Lower leg skin (tissue), 4 donors: Measurements from ENCODE around the gene SUGCT. TPM values are rescaled to one million over a fixed set of nuclear protein-coding genes. Genes with fewer than 3 reads are reported as not detected.
"Not testable (repeated sequence)": the region's sequence is repeated elsewhere in the genome, so short reads cannot be mapped to it uniquely, and the experiment has no call there.

Experiments
- DNase-seq, 2 donors: peaks; one replicate each; pipeline ENCODE4 v3.0.0-alpha.2; 2019; ENCODE audit warnings: low spot score in 2 of 2
- H3K4me3 ChIP-seq: fragments of 200-600 bp; sonication (generic); 2 replicates; pipeline ENCODE4 v1.5.1; 2017; ENCODE audit warnings: mild to moderate bottlenecking, low read depth; ENCODE audit not compliant: poor library complexity, severe bottlenecking
- POLR2A ChIP-seq, 2 donors: fragments of 450-650 bp; IDR thresholded peaks; one replicate each; pipeline ENCODE4 v1.6.1; 2016 to 2017; ENCODE audit warnings: antibody characterized with exemption in 2 of 2, mild to moderate bottlenecking in 1 of 2, moderate library complexity in 1 of 2
- WGBS, 2 donors: methylation state at CpG; one replicate each; pipeline ENCODE4 v1.1.5; 2018; 5-methylcytosine and 5-hydroxymethylcytosine counted together
- intact Hi-C: fragments of 100-400 bp; cut with DNase I; formaldehyde crosslinking; loops from one replicate; pipeline ENCODE4 v1.15.0; 2023; ENCODE audit warnings: low total_unique reads
- total RNA-seq, 4 donors: library from RNA; depleted of rRNA; stranded (reverse); fragments of >200 nt; gene quantifications; one replicate each; pipeline ENCODE4 v1.1.0, GENCODE V29; 2016
- TF ChIP-seq, protein P1 (sequence below), 3 donors: fragments of 450-650 bp; IDR thresholded peaks; one replicate each; pipeline ENCODE4 v1.5.1; 2016; ENCODE audit warnings: antibody characterized with exemption in 3 of 3, mild to moderate bottlenecking in 3 of 3, moderate library complexity in 2 of 3

Gene SUGCT
- total RNA-seq, 4 donors from 2014 or later: 0.49 to 1.6 (median 0.59) TPM; not detected in 1

- WGBS, 2 donors: 6% methylated on average over 15 to 17 of the region's 17 CpGs
- DNase-seq: peak in 1 of 2 donors; percentile 89
- H3K4me3 ChIP-seq: peak overlapping the region; percentile 93
- intact Hi-C loops: no loop called here
- TF ChIP-seq, protein P1, sequence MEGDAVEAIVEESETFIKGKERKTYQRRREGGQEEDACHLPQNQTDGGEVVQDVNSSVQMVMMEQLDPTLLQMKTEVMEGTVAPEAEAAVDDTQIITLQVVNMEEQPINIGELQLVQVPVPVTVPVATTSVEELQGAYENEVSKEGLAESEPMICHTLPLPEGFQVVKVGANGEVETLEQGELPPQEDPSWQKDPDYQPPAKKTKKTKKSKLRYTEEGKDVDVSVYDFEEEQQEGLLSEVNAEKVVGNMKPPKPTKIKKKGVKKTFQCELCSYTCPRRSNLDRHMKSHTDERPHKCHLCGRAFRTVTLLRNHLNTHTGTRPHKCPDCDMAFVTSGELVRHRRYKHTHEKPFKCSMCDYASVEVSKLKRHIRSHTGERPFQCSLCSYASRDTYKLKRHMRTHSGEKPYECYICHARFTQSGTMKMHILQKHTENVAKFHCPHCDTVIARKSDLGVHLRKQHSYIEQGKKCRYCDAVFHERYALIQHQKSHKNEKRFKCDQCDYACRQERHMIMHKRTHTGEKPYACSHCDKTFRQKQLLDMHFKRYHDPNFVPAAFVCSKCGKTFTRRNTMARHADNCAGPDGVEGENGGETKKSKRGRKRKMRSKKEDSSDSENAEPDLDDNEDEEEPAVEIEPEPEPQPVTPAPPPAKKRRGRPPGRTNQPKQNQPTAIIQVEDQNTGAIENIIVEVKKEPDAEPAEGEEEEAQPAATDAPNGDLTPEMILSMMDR (IDR thresholded peaks at IDR 0.05): no peak
Observed at GRCh38 chr7:40135317-40135610, 459 bp downstream of the SUGCT start.

DNA sequence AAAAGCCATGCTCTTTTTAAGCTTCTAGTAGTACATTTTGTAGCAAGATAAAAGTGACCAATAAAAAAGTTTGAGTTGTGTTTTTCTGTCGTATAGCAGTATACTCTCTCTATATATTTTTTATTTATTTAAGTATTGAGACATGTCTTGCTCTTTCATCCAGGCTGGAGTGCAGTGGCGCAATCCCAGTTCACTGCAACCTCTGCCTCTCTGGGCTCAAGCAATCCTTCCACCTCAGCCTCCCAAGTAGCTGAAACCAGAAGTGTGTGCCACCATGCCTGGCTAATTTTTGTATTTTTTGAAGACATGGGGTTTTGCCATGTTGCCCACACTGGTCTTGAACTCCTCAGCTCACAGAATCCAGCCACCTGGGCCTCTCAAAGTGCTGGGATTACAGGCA, 2.8 kb downstream of the SUGCT start:
- TF ChIP-seq POLR2A (IDR thresholded peaks at IDR 0.05): no peak

GRCh38 chr7:40138973-40139372, 4.2 kb downstream of the SUGCT start:
- TF ChIP-seq POLR2A (IDR thresholded peaks at IDR 0.05): no peak
- TF ChIP-seq, protein P1 (IDR thresholded peaks at IDR 0.05): no peak
- no peak for DNase-seq
- no peak overlapping the region for H3K4me3 ChIP-seq
- WGBS, 2 donors: 92 to 96% methylated on average over 5 of the region's 5 CpGs
- intact Hi-C loops: no loop called here

More for the DNA sequence above, 2.8 kb downstream of the SUGCT start:
- 93 to 100% methylated on average over 2 of the region's 2 CpGs for WGBS, 2 donors
- DNase-seq: no peak
- H3K4me3 ChIP-seq: no peak overlapping the region
- intact Hi-C loops: no loop called here

GRCh38 chr7:40139891-40140290, 5.1 kb downstream of the SUGCT start:
- WGBS, 2 donors: 96 to 97% methylated on average over 13 of the region's 13 CpGs
- H3K4me3 ChIP-seq, DNase-seq, intact Hi-C loops: not testable (repeated sequence)

- DNase-seq, intact Hi-C loops, H3K4me3 ChIP-seq: not testable (repeated sequence)
- 61 to 73% methylated on average over 5 of the region's 5 CpGs for WGBS, 2 donors
Observed at GRCh38 chr7:40141916-40142315, 7.1 kb downstream of the SUGCT start.

GRCh38 chr7:40145596-40146130, 10.9 kb downstream of the SUGCT start:
- H3K4me3 ChIP-seq, intact Hi-C loops, DNase-seq: not testable (repeated sequence)
- 60 to 70% methylated on average over 3 of the region's 3 CpGs for WGBS, 2 donors

DNA sequence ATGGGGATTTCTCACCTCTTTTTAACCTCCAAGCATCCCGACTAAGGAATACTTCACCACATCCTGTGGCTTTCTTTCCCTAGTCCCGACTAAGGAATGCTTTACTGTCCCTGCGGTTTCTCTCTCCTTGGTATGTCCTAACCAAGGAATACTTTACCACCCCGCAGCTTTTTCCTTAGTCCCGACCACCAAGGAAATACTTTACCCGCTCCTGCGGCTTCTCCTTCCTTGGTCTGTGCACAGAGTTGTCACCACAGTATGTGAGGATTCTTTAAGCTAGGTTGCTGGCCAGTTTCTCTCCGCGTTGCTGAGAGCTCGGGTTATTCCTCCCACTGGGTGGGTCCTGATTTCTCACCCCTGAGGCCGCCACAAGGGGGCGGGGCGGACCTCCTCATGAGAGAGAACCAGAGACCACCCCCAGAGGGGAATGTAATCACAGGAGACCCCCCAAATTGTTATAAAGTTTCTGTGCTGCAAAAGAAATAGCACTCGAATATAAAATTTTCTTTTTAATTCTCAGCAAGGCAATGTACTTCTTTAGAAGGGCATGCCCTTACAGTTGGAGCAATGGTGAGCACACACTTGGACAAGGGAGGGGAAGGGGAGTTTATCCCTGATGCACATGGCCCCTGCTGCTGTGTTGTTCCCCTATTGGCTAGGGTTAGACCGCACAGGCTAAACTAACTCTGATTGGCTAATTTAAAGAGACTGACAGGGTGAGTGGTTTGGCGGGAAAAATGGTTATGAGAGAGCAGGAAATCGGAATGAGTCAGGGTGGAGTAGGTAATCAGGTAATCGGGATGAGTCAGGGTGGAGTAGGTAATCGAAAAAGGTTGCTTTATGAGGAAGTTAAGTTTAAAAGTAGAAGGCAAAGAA, 12.8 kb downstream of the SUGCT start:
- H3K4me3 ChIP-seq: no peak overlapping the region
- no peak for DNase-seq
- intact Hi-C loops: no loop called here
- TF ChIP-seq, protein P1 (IDR thresholded peaks at IDR 0.05): no peak
- no peak for TF ChIP-seq POLR2A (IDR thresholded peaks at IDR 0.05)
- 90 to 91% methylated on average over 19 of the region's 19 CpGs for WGBS, 2 donors

GRCh38 chr7:40148247-40148580, 13.4 kb downstream of the SUGCT start:
- DNase-seq, intact Hi-C loops, H3K4me3 ChIP-seq: not testable (repeated sequence)
- WGBS, 2 donors: 92 to 93% methylated on average over 7 of the region's 7 CpGs
